Peyer's patch (tissue), 4 donors: ENCODE measurements around the gene KRT1.

Experiments used
- CTCF ChIP-seq, 6 experiments: fragments of 450-650 bp in 4 of 6; fragments of 200-600 bp in 2 of 6; sonication (generic) in 1 of 6; IDR thresholded peaks; one replicate each; pipeline ENCODE4 v1.5.1; 2017 to 2019; ENCODE audit warnings: antibody characterized with exemption in 6 of 6, mild to moderate bottlenecking in 3 of 6, moderate library complexity in 1 of 6
- POLR2A ChIP-seq, 2 donors: fragments of 450-650 bp; IDR thresholded peaks; one replicate each; pipeline ENCODE4 v1.5.1; 2017; ENCODE audit warnings: antibody characterized with exemption in 2 of 2, mild to moderate bottlenecking in 2 of 2, moderate library complexity in 2 of 2

GRCh38 chr12:52643233-52644077 lies 36.8 kb downstream of the KRT1 start:
- TF ChIP-seq CTCF (IDR thresholded peaks at IDR 0.05), result no peak
- TF ChIP-seq POLR2A (IDR thresholded peaks at IDR 0.05), result no peak
